Left lobe of liver (tissue), 2 donors: ENCODE data around the gene TFF1. TPM values are rescaled to one million over a fixed set of nuclear protein-coding genes. Genes with fewer than 3 reads are reported as not detected.

Experiments used
- ATAC-seq: fragments of 200-7000 bp; cut with Tn5 transposase; one replicate; pipeline ENCODE4 v1.9.1; 2020; ENCODE audit warnings: mild to moderate bottlenecking, moderate library complexity
- DNase-seq: peaks from one replicate; pipeline ENCODE4 v3.0.0-alpha.2; 2020; ENCODE audit warnings: low spot score
- total RNA-seq: library from RNA; stranded (reverse); gene quantifications from one replicate; pipeline ENCODE4 v1.2.1, GENCODE V29; 2021
- donor health status: DM: no; HTN: no; CAD: no; lungs with moderate emphysema.
- donor health status: DM: no; HTN: yes; CAD: no.

TFF1 gene
- total RNA-seq, 1 donor from 2014 or later = 0.83 TPM

- DNase-seq (no peak), ATAC-seq (no peak)
Observed at GRCh38 chr21:42367367-42368165, 1.2 kb upstream of the TFF1 start.

- no peak for DNase-seq
Observed at GRCh38 chr21:42365770-42366169, 565 bp downstream of the TFF1 start.

GRCh38 chr21:42364304-42364865, 1.9 kb downstream of the TFF1 start:
- ATAC-seq (no peak), DNase-seq (no peak)

More at GRCh38 chr21:42365770-42366169, 565 bp downstream of the TFF1 start:
- ATAC-seq = no peak

GRCh38 chr21:42363312-42363711, 3.0 kb downstream of the TFF1 start:
- DNase-seq = no peak

GRCh38 chr21:42362700-42363099, 3.6 kb downstream of the TFF1 start:
- ATAC-seq = no peak
- no peak for DNase-seq

More at GRCh38 chr21:42363312-42363711, 3.0 kb downstream of the TFF1 start:
- ATAC-seq = no peak

GRCh38 chr21:42362198-42362597, 4.1 kb downstream of the TFF1 start:
- DNase-seq (no peak), ATAC-seq (no peak)

- DNase-seq (no peak), ATAC-seq (no peak)
Observed at GRCh38 chr21:42361286-42361685, 5.0 kb downstream of the TFF1 start.

- DNase-seq = no peak
- no peak for ATAC-seq
Observed at GRCh38 chr21:42360317-42360716, 6.0 kb downstream of the TFF1 start.

GRCh38 chr21:42358937-42359336, 7.4 kb downstream of the TFF1 start:
- no peak for ATAC-seq
- no peak for DNase-seq

GRCh38 chr21:42358261-42358660, 8.1 kb downstream of the TFF1 start:
- DNase-seq (no peak), ATAC-seq (no peak)

- ATAC-seq (no peak), DNase-seq (no peak)
Observed at GRCh38 chr21:42357307-42357706, 9.0 kb downstream of the TFF1 start.

GRCh38 chr21:42356650-42357049, 9.7 kb downstream of the TFF1 start:
- no peak for ATAC-seq
- DNase-seq = no peak

- DNase-seq (no peak), ATAC-seq (no peak)
Observed at GRCh38 chr21:42356046-42356445, 10.3 kb downstream of the TFF1 start.

GRCh38 chr21:42353623-42354022, 12.7 kb downstream of the TFF1 start:
- ATAC-seq (no peak), DNase-seq (no peak)

- no peak for ATAC-seq
- no peak for DNase-seq
Observed at GRCh38 chr21:42352441-42353095, 13.8 kb downstream of the TFF1 start.

- ATAC-seq (no peak), DNase-seq (no peak)
Observed at GRCh38 chr21:42351626-42352440, 14.5 kb downstream of the TFF1 start.

GRCh38 chr21:42350927-42351426, 15.4 kb downstream of the TFF1 start, which contains the start of gene TFF2:
TFF2 (minus strand) TSS chr21:42350994; CDS start chr21:42350957, 37 bp downstream.
- ATAC-seq (no peak), DNase-seq (no peak)

GRCh38 chr21:42350318-42350910, 15.9 kb downstream of the TFF1 start:
- ATAC-seq (no peak), DNase-seq (no peak)

- DNase-seq (no peak), ATAC-seq (no peak)
Observed at GRCh38 chr21:42349420-42350317, 16.7 kb downstream of the TFF1 start.
